HG03378 (cell line): ENCODE results near the gene MAK.
"Not testable (repeated sequence)": the region's sequence is repeated elsewhere in the genome, so short reads cannot be mapped to it uniquely, and the experiment has no call there.

Experiments used
- ATAC-seq: cut with Tn5 transposase; IDR thresholded peaks from one replicate; pipeline ENCODE4 v1.9.1; 2021; ENCODE audit warnings: mild to moderate bottlenecking, moderate library complexity; ENCODE audit not compliant: unreplicated experiment

MAK gene

GRCh38 chr6:10853849-10854300, 15.5 kb upstream of the MAK start:
- not testable (repeated sequence) for ATAC-seq

DNA sequence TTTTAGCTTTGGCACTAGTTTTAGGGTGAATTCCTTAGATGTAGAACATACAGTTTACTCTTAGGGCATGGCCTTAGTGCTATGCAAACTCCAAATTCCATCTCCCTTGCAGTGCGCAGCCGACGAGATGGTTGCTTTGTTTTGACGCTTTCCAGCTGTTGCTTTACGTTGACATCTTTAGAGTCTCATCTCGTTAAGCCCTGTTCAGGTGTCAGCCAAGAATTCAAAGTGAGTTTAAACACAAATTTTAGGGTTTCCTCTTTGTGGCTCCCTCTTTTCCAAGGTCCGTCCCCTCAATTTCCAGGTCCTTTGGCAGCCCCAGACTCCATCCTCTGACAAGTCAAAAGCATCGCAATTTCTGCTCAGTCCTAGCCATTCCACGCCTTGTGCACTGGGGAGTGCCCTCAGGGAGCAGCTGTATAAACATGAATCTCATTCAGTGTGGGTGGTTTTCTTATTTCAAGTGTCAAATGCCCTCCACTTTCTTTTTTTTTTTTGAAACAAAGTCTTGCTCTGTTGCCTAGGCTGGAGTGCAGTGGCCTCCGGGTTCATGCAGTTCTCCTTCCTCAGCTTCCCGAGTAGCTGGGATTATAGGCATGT, 14.1 kb upstream of the MAK start:
- no peak for ATAC-seq

DNA sequence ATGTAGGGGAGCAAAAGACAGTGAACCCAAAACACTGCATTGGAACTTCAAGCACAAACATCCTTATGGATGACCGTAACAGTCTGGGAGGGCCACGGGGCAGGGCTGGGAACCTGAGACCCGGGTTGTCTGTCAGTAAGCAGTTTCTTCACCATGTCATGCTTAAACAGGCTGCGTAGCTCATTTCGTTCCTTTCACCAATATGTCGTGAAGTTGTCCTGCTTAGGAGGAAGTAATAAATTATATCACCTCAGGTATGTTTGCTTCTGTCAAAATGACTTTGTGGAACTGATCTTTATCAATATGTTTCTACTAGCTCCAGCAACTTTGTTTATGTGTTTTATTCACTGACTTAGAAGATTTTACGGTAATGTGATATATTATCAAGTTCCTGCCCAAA, 12.4 kb upstream of the MAK start:
- ATAC-seq, result no peak

- ATAC-seq, result no peak
Observed at GRCh38 chr6:10849901-10850300, 11.6 kb upstream of the MAK start.

DNA sequence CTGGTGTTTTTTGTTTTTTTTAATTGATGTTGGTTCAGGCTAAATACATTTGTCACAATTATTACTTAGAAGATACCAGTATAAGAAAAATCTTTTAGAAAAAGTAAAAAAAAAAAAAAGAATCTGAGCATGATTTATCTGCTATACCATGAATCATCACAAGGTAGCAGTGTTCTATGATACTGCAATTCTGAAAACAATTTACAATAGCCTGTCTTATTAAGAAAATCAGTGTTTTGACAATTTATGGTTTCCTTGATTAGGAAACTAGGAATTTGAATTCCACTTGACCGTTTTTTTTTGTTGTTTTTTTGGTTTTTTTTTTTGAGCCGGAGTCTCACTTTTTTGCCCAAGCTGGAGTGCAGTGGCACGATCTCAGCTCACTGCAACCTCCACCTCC, 9.3 kb upstream of the MAK start:
- no peak for ATAC-seq

DNA sequence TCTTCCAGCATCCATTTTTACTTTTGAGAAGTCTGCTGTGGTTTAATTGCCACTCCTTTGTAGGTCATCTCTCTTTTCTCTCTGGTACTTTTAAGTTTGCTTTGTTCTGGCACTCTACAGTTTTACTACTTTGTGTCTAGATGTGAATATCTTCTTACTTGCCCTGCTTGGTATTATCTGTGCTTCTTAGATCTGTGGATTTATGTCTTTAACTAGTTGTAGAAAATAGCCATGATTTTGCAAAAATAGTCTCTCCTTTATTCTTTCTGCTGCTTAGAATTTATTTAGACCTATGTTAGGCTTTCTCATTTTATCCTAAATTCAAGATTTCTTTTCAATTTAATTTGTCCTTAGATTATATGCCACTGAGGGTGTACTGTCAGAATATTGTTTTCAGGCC, 5.2 kb upstream of the MAK start:
- ATAC-seq, result no peak

GRCh38 chr6:10838794-10839333, 525 bp upstream of the MAK start:
- ATAC-seq, result peak; percentile 73

DNA sequence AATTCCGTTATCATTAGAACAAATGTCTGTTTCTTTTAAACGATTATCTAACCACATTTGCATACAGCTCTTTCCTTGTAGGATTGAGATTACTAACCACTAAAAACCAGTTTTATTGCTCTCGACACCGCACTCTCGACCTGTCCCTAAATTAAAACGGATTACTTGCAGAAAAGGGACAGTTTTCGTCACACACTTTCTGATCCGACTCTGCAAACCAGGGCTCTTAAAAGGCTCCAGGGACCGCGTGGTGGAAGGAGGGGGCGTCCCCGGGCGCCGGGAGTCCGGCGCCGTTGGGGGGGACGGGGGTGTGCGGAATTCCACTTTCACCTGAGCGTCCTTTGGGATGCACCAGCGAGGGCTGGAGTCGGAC, 731 bp downstream of the MAK start:
- no peak for ATAC-seq

DNA sequence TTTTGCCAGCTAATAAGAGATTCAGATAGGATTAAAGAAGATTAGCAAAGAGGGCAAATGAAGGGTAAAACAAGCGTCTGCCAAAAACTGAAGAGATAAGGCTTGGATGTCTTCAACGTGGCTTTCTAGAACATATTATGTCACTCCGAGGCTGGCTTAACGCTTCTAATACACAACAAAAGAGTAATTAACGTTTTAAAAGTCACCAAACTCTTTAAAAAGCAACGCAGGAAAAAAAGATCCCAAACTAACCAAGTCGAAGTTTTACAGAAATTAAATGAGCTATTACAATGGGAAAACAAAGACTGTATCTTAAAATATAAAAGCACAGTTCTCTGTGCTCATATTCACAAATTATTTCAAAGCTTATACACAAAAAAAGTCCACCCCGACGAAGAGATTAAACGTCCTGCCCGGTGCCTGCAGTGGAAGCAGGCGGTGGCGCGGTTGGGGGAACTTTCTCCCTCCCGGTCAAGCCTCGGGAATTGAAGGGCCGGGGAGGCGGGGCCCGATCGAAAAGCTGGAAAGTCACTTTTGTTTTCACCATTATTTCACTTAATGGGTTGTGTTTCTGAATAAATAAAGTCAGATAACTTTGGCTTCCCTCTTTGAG, 1.2 kb downstream of the MAK start:
- ATAC-seq, result no peak

GRCh38 chr6:10834823-10835222, 3.5 kb downstream of the MAK start:
- ATAC-seq, result no peak

GRCh38 chr6:10831609-10832008, 6.7 kb downstream of the MAK start:
- ATAC-seq, result no peak

DNA sequence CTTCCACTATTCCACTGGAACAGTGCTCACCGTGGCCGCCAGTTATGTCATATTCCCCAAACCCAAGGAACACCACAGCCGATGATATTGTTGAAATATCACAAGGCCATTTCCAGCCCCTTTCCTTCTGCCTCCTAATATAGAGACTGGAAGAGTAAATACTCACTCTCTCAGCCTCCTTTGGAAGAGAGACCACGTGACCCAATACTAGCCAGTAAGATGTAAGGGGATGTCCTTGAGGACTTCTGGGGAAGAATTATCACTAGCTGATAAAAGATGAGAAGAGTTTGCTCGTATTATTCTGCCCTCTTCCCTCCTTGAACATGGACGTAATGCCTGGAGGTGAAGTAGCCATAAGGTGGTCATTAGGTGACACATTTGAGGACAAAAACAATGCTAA, 13.5 kb downstream of the MAK start:
- ATAC-seq, result no peak

DNA sequence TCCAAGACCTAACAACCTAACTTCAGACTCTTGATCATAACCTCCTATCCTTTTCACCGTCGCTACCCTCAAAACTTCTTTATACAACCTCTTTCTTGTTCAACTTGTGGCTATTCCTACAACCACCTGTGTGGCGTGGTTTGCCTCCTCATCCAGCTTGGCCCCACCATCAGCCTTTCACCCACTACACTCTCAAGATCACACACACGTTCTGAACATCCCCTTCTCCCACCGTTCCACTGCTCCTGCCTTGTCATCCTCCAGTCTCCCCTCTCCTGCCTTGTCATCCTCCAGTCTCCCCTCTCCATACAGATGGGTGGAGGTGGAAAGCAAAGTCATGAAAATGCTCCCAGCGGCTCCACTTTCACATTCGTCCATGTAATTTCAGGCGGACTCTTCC, 14.0 kb downstream of the MAK start:
- no peak for ATAC-seq

DNA sequence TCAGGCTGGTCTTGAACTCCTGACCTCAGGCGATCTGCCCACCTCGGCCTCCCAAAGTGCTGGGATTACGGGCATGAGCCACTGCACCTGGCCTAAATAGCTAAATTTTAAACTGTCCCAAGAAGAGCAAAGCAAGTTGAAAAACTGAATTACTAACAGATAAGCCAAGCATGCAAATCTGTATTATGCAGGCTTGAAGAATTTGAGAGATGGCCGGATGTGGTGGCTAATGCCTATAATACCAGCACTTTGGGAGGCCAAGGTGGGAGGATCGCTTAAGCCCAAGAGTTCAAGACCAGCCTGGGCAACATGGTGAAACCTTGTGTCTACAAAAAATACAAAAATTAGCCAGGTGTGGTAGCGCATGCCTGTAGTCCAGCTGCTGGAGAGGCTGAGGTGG, 24.2 kb downstream of the MAK start:
- not testable (repeated sequence) for ATAC-seq

DNA sequence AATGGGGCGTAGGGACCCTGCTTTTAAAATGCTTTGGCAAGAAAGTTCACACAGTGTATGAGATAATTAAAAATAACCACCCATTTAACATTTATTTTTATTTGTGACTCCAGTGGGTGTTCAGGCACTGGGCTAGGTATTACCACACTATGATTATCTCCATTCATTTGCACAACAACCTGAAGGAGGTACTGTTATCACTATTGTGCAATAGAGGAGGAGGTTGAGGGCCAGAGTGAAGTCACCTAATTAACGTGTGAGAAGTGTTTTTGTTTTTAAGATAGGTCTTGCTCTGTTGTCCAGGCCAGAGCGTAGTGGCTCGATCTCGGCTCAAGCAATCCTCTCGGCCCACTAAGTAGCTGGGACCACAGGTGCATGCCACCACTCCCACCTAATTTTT, 29.2 kb downstream of the MAK start:
- no peak for ATAC-seq

GRCh38 chr6:10808376-10808775, 30.0 kb downstream of the MAK start:
- ATAC-seq, result no peak

GRCh38 chr6:10801224-10801848, 37.0 kb downstream of the MAK start:
- peak; percentile 94 for ATAC-seq

GRCh38 chr6:10800810-10801209, 37.5 kb downstream of the MAK start:
- no peak for ATAC-seq

- ATAC-seq, result no peak
Observed at GRCh38 chr6:10794239-10794638, 44.1 kb downstream of the MAK start.

GRCh38 chr6:10793695-10794094, 44.6 kb downstream of the MAK start:
- ATAC-seq, result no peak

- no peak for ATAC-seq
Observed at GRCh38 chr6:10793035-10793434, 45.3 kb downstream of the MAK start.

- ATAC-seq, result no peak
Observed at GRCh38 chr6:10792101-10792500, 46.2 kb downstream of the MAK start.
